Measurements from ENCODE around the gene TMEM270. TPM values are rescaled to one million over a fixed set of nuclear protein-coding genes. Genes with fewer than 3 reads are reported as not detected.

TMEM270 gene
- total RNA-seq, 1 experiment from 2014 or later, result 1.7 TPM

DNA sequence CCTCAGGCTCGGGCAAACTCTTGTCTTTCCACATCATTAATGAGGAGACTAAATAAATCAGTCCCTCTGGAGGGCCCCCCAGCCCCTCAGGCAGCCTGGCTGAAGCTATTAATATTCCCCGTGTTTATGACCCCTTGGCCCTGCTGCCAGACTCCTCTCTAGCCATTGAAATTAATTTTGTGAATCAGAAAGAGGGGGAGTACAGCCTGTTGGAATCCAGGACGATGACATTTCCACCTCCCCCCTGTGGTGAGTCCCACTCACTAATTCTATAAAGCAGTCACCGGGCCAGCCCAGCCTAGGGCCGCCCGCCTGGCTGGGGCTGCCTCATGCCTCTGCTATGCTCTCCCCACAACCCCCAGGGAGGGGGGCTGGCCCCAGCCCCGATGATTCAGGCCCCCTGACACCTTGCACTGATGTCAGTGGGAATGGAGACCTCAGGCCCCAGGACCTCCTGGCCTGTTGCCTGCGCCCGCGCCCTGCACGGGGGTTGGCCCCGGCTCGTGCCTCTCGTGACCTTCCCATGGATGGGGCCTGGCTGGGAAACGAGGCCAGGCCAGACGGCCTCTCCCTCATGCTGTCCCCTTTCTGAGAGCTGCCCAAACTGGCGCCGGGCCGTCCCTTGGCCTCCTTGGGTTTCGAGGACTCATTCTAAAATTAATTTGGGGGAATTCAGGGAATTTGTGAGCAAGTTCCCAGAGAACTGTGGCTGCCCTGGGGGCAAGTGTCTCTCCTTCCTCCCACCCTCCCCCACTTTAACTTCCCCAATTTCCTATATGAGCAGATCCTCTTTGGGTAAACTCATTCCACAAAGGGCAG is 34.0 kb downstream of the TMEM270 start:
- in situ Hi-C loops (cut with HindIII; ENCODE audit: low pct_unique_long_range_greater_than_20kb, low sequenced_read_pairs), result no loop called here
- no peak for DNase-seq (ENCODE audit: low read depth)

DNA sequence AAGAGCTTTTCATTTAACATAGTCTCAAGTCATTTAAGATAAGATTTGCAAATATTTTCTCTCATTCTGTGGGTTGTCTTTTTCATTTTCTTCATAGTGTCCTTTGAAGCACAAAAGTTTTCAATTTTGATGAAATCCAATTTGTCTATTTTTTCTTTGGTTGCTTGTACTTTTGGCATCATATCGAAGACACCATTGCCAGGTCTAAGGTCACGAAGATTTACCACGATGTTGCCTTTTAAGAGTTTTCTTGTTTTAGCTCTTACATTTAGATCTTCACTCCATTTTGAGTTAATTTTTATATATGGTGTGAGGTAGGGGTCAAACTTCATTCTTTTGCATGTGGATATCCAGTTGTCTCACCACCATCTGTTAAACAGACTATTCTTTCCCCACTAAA is 34.7 kb downstream of the TMEM270 start:
- DNase-seq (ENCODE audit: low read depth), result no peak
- in situ Hi-C loops (cut with HindIII; ENCODE audit: low pct_unique_long_range_greater_than_20kb, low sequenced_read_pairs), result no loop called here

DNA sequence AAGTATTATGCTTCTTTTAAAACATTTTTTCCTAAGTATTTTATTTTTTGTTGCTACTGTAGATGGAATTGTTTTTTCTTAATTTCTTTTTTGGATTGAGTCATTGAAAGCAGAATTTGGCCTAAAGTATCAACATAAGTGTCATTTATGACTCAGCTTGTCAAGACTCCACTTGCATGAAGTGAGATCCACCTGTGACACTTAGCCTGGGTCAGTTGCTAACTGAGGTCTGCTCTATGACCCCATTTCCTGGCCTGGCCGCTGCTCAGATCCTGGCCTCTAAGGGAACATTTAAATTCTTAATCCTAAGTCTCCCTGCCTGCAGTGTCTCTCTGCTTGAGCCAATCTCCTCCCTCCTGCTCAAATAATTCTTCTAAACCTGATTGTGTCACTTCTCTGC is 35.5 kb downstream of the TMEM270 start:
- DNase-seq (ENCODE audit: low read depth), result no peak
- in situ Hi-C loops (cut with HindIII; ENCODE audit: low pct_unique_long_range_greater_than_20kb, low sequenced_read_pairs), result no loop called here

DNA sequence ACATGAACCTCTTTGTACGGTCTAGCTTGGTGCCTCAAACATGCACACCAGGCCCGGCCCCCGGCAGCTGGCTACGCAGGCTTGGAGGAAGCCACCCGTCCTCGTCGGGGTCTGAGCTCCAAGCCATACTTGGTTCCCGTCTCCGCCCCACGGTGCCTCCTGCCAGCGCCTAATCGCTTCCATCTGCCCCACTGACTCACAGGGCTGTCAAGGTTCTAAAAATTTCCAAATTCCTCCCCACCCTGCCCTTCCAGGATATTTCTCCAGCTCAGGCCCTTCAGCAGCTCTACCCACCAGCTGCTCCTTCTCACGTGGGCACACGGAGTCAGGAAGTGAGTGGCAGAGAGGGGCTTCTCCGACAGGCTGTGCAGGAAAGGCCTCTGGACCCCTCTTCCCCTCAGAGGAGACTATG is 38.8 kb downstream of the TMEM270 start:
- no peak for DNase-seq (ENCODE audit: low read depth)
- in situ Hi-C loops (cut with HindIII; ENCODE audit: low pct_unique_long_range_greater_than_20kb, low sequenced_read_pairs), result no loop called here

DNA sequence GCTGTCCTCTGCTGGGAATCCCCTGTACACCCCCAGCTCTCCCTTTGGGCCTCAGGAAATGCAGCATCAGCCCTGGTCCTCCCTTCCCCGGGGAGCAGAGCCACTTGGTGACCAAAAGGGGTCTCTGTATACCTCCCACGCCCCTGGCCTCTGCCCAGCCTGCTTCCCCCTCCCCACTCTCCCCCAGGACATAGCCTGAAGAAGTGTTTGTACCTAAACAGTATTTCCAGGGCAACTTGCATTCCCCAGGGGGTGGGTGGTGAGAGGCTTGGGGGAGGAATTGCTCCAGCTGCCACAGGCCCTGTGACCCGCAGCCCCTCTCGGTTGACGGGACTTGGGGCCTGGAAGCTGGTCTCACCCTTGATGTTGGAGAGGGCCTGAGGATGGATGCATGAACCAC is 39.3 kb downstream of the TMEM270 start:
- in situ Hi-C loops (cut with HindIII; ENCODE audit: low pct_unique_long_range_greater_than_20kb, low sequenced_read_pairs), result no loop called here
- DNase-seq (ENCODE audit: low read depth), result no peak

DNA sequence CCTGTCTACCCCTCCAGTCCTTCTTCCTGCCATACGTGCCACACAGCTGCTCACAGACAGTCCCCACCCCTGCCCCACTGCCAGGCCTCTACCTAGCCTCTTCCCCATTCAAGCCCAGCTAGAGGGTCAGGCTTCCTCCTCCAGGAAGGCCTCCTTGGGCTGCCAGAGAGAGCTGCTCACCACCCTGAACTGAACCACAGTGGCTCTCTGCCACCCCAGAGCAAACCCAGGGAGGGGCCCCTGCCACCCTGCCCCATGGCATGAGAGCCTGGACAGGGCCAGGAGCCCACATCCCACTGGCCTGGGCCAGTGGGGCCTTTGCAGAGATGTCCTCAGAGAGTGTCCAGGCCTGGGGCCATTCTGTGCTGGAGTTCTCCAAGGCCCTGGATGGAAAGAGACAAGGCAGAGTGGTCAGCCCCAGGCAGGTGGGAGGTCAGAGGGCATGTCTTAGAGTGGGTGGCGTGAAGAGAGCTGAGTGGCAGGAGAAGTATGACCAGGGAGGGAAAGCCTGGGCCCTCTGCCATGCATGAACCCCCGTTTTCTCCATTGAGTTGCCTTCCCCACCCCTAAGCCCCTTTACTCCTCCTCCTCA is 40.4 kb downstream of the TMEM270 start:
- in situ Hi-C loops (cut with HindIII; ENCODE audit: low pct_unique_long_range_greater_than_20kb, low sequenced_read_pairs), result no loop called here
- no peak for DNase-seq (ENCODE audit: low read depth)

DNA sequence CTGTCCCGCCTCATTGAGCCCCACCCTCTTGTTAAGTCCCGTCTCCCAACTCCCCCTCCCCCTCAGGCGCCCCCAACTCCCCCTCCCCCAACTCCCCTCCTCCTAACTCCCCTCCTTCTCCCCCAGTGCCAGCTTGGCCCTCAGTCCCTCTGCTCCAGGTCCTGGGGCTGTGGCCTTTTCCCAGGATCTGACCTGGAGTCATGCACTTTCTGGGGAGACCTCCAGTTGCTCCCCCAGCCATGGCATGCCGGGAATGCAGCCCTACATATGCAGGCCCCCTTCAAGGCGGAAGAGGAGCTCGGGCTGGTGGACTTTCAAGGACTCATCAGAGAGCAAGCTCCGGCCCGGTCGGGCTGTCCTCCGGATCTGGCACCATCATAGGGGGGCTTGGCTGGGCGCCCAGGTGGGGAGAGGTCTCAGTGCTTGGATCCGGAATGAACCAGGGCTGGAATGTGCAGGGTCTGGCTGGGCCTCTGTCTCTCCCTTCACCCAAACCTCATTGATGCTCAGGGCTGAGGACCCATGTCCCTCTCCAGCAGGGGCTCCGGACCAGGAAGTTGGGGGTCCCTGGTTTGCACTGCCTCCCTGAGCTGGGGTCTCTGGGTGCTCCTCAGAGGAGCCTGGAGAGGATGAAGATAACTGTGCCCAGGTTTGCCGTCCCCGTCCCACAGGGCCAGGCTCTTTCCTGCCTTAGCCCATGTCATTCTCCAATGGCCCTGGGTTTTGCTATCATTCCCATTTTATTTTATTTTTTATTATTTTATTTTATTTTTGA is 41.1 kb downstream of the TMEM270 start:
- in situ Hi-C loops (cut with HindIII; ENCODE audit: low pct_unique_long_range_greater_than_20kb, low sequenced_read_pairs), result no loop called here
- no peak for DNase-seq (ENCODE audit: low read depth)

DNA sequence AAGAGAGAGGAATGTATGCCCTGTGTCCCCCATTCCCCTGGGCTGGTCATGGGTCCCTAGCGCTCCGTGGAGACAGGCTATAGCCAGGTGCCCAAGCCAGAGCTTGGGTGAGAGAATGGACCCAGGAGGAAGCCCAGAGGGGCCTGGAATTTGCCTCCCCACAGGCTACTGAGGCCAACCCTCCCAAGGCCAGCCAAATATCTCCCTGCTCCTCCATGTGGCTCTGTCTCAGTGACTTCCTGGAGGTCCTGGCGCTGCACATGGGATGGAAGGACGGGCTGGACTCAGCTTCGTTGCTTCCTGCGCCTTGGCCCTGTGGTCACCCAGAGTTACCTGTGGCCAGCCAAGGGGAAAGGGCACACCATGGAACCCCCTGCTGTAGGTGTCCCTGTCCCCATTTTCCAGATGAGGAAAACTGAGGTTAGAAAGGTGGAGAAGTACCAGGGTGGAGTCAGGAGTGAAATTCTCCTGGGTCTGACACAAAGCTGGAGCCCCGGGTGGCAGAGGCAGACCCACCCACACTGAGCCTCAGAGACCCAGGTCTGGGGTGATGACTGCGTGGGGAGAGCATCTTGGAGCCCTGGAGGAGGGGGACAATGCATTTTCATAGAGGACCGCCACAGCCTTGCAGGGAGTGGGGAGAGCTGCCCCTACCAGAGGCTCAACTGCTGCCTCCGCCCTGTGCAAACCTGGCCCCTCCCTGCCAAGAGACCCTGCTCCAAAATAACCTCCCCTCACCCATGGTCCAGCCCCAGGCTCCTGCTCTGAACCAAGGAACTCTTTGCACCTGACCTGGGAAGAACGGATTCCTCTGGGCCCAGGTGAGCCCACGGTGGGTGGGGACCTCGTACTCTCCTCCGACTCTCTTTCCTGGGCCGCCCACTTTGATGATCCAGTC is 42.6 kb downstream of the TMEM270 start:
- no peak for DNase-seq (ENCODE audit: low read depth)
- in situ Hi-C loops (cut with HindIII; ENCODE audit: low pct_unique_long_range_greater_than_20kb, low sequenced_read_pairs), result no loop called here

DNA sequence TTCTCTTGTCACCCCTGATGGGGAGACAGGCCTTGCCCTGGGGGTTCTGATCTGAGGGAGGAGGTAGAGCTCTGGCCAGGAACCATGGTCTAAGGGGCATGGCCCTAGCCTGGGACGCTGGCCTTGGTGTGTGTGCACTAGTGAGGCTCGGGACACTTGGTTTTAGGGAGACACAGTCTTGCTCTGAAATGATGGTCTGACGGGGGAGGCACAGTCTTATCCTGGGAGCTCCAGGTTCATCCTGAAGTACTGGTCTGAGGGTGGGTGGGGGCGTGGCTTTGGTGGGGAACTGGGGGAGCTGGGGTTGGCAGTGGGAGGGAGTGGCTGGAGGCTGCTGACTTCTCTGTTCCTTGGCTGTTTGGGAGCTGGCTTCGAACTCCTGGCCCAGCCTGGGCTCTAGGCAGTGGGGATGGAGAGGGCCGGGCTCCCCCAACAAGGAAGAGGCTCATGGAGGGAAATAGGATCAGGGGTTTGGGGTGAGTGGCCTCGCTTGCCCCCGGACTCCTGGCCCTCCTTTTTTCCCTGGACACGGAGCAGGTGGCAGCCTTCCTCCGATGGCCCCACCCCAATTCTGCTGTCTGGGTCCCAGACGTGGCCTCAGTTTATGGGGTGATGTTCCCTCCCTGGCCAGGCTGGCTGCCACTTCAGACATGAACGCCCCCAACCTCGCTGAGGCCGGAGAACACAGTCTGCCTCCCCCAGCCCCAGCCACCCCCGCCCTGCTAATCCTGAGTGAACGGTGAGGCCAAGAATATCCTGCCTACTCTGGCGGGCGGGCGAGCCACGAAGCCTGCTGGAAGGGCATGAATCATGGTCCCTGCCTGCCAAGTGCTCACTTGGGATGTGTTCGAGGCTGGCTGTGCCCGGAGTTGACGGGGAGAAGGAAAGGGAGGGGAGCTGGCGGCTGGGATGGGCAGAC is 43.5 kb downstream of the TMEM270 start:
- in situ Hi-C loops (cut with HindIII; ENCODE audit: low pct_unique_long_range_greater_than_20kb, low sequenced_read_pairs), result no loop called here
- DNase-seq (ENCODE audit: low read depth), result no peak

DNA sequence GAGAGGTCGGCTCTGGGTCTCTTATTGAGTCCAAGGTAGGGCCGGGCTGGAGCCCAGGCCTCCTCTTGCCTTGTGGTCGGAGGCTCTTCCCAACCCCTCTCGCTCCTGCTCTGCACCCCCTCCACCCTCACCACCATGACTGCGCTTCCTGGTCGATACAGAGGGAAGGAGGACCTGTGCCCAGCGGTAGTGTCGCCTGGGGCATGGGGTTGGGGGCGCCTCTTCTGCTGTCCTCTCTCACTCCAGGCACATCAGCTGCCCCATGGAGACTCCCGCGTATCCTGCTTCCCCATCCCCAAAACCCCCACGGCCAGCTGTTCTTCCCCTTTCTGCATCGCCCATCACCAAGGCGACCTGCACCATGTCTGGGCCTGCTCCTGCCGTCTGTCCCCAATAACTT is 44.4 kb downstream of the TMEM270 start:
- DNase-seq (ENCODE audit: low read depth), result no peak
- in situ Hi-C loops (cut with HindIII; ENCODE audit: low pct_unique_long_range_greater_than_20kb, low sequenced_read_pairs), result no loop called here

DNA sequence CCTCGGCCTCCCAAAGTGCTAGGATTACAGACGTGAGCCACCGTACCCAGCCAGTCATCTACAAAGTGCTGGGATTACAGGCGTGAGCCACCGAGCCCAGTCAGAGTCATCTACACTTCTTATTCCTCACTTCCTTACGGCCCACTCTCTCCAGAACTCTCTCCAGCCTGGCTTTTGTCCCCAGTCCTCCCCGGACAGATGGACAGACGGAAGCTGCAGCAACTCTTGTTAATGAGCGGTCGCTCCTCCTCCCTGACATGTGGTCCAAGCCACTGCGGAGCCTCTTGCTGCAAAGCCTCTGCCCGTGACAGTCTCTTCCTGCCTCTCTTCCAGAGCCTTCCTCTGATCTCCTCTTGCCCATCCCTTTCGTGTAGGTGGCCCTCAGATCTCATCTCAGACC is 45.9 kb downstream of the TMEM270 start:
- no peak for DNase-seq (ENCODE audit: low read depth)
- in situ Hi-C loops (cut with HindIII; ENCODE audit: low pct_unique_long_range_greater_than_20kb, low sequenced_read_pairs), result no loop called here

DNA sequence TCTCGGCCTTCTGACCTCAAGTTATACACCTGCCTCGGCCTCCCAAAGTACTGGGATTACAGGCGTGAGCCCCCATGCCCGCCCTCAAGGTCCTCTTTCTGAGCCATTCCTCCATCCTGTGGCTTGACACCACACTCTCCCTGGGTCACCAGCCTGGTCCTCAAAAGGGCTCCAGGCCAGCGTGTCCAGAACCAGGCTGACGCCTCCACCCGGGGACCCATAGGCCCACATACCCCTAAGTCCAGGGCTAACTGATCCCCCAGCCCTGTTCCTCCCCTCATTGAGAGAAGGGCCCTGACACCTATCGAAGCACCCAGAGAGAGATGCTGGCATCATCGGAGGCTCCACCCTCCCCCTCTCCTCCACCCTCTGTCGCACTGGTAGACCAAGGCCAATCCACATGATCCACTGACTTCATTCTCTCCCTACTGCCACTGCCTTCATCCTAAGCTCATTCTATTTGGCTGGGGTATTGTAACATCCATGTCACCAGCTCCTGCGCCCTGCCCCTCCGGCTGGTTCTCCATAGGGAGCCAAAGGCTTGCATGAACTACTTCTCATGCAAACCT is 46.7 kb downstream of the TMEM270 start:
- in situ Hi-C loops (cut with HindIII; ENCODE audit: low pct_unique_long_range_greater_than_20kb, low sequenced_read_pairs), result no loop called here
- DNase-seq (ENCODE audit: low read depth), result no peak

DNA sequence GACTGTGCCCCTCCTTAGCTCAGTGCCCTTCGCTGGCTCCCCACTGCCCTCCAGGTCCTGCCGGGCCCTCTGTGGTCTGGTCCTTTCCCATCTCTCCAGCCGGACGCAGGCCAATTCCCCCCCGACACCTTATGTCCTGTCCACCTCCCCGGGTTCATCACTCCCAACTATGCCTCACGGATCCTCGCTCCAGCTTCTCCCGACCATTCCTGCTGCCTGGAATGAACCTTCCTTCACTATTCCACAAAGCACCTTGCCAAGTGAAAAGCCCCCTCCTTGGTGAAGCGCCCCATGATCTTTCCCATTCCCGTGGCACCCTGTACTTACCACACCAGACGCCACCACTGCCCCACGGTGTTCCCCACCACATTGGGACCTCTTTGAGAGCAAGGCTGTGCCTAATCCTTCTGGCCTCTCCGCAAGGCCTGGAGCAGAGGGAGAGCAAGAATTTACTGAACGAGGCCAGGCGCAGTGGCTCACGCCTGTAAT is 47.2 kb downstream of the TMEM270 start:
- no peak for DNase-seq (ENCODE audit: low read depth)
- in situ Hi-C loops (cut with HindIII; ENCODE audit: low pct_unique_long_range_greater_than_20kb, low sequenced_read_pairs), result no loop called here

DNA sequence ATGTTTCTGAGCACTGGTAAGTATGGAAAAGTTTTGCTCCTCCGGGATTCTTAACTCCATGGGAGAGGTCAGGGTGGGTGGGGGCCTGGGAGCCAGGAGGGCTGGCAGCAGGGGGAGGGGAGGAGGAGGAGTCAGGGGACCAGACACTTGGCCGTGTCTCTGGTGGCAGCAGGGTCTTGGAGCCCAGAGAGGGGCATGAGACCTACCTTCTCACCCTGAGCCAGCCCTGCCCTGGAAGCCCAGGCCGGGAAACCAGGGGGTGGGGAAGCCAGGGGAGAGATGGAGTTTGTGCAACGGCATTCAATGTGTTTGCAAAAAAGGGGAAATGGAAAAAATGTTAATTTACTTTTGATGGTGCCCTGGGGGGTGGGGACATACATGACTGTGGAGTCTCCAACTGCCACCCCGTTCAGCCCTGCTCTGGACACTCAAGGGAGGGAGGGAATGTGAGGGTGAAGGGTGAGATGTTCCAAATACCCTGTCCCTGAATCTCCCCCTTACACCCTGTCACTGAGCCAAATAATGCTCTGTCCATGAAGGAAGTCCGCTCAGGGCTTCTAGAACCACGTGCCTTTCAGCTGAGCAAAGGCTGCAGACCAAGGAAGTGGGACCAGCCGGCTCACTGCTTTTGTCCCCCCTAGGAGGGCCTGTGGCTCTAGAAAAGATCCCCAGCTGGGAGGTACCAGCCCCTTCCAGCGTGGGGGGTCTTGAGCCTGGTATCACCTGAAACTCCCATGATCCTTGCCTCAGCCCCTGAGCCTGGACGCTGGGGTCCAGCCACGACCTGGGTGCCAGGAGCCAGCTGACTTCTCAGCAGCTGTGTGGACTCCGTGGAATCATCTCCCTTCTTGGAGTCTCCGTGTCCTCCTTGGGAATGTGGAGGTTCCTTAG is 48.3 kb downstream of the TMEM270 start:
- DNase-seq (ENCODE audit: low read depth), result no peak
- in situ Hi-C loops (cut with HindIII; ENCODE audit: low pct_unique_long_range_greater_than_20kb, low sequenced_read_pairs), result no loop called here

DNA sequence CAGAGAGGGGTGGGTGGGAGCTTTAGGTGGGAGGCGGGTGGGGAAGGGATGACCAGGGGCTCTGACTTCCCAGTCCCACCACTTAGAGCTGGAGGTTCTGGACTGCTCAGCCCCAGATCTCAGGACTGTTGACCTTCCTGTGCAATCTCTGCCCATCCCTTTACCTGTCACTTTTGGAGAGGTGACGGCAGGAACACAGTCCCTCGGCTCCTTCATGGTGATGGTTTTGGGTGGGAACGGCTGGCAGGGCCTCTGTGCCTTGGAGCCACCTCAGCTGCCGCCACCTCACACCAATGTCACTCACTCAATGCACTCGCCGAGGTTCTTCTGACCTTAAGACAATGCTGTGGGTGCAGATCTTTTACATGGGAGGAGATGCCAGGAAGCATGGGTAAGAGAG is 49.0 kb downstream of the TMEM270 start:
- in situ Hi-C loops (cut with HindIII; ENCODE audit: low pct_unique_long_range_greater_than_20kb, low sequenced_read_pairs), result no loop called here
- DNase-seq (ENCODE audit: low read depth), result no peak

DNA sequence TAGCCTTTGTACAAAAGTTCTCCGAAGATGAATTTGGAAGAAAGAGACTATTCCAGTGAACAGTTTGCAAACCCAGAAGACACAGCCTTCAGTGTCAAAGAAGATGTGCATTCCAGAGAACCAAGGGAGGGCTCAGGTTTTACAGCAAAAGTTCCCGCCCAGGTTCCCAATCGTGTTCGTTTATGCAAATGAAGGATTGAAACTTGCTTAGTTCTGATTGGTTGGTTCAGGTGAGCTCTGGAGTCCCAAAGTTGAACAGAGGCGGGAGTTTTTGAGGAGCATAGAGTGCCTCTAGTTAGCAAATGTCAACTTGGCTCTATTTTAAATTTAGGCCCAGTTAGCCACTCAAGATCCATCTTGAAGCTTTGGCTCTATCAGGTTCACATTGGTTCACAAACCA is 51.3 kb downstream of the TMEM270 start:
- DNase-seq (ENCODE audit: low read depth), result peak; percentile 10
- in situ Hi-C loops (cut with HindIII; ENCODE audit: low pct_unique_long_range_greater_than_20kb, low sequenced_read_pairs), result no loop called here

All from Caki2 (cell line).